GM18498 (cell line): ENCODE measurements around the gene ARHGEF6.
A peak's percentile ranks its signal among the peaks of the same experiment; 100 is the strongest.
"Not testable (repeated sequence)": the region's sequence is repeated elsewhere in the genome, so short reads cannot be mapped to it uniquely, and the experiment has no call there.

Source experiments
- ATAC-seq: cut with Tn5 transposase; IDR thresholded peaks from one replicate; pipeline ENCODE4 v1.9.1; 2021; ENCODE audit warnings: mild to moderate bottlenecking, moderate library complexity; ENCODE audit not compliant: unreplicated experiment

Gene ARHGEF6

DNA sequence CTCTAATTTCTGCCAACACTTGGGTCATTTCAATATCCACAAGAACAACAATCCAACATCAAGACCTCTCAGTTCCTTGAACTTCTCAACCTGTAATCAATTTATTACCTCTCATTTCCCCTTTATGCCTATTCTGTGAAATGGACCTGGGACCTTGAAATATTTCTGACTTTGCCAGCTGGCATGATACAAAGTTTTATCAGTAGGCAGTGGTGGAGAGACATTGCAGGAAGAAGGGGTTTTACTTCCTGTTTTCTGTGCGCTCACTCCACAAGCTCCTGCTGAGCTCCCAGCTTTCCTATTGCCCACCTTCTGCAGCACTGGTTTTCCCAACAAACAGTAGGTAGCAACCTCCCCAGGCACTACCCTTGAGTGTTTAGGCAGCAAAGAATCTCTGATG is 3.5 kb upstream of the ARHGEF6 start:
- ATAC-seq = no peak

DNA sequence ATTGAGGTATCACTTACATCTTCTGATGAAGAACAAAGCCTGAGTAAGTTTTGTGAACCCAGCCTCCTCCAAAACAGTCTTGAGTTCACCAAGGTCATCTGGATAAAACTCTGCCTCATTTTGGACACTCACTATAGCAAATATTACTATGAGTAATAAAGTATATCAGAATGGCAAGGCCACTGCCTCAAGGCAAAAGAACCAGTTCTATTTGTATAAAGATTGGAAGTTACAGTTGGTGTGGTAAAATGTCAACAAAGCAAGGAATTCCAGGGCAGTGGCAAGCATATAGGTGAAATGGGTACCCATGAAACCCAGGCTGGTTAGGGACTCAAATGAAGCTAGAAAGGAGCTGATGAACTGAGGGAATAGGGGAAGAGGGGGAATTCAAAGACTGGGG is 2.4 kb upstream of the ARHGEF6 start:
- ATAC-seq = no peak

DNA sequence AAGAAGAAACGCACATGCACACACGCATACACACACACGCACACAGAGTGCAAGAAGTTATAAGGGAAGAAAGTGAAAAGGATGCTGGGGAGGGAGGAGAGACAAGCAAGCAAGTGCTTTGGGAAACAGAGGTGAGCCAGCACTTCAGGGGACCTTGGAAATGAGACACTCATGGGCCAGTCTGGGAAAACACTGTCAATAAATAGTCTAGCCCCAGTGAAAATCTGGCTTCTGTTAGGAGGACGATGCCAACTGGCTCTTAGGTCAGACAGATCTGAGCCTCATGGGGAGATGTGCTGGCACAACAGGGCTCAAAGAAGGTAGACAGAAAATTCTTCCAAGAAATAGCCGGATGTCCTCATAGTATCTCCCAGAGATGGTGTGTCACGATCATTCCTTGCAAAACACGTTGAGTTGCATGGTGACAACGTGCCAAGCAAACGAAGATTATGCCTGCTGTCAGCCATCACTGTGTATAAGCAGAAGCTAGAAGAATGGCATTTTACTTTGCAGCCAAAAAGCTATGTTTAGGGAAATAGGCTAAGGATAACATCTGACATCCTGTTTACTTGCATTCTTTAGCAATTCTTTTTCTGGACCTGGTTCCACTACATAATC is 557 bp upstream of the ARHGEF6 start:
- ATAC-seq = no peak

DNA sequence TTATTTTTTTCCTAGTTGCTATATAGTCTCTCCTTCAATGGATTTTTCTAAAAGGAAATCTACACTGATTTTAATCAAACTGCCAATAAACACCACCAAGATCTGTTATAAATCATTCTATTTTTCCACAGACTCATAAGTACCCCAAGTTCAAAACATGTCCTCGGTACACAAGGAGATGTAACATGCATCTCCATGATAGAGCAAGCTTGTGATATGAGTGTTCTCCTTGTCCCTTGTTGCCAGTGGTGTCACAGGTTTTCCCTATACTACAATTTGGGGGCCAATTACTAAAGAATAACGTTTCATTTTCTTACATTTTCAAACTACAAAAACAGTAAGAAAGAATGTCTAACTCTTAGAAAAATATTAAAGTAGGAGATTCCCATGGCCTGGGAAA is 491 bp downstream of the ARHGEF6 start:
- no peak for ATAC-seq

DNA sequence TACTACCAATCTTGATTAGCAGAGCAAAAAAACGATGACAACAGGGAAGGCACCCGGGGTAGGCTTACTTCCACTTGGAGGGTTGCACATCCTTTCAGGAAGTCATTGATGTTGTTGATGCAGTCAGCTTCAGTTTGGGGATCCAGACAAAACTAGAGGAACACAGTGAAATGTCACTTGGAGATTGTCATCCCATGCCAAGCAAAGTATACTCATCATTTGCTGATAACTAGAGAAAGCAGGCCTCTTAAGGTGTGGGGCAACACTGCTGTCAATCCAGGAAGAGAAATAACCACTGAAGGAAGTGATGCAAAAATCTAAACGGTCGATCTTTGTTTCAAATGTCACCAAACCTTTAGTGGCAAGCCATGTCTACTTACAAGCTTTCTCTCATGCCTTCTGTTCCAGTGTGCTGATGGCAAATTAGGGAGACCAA is 1.4 kb downstream of the ARHGEF6 start:
- no peak for ATAC-seq

DNA sequence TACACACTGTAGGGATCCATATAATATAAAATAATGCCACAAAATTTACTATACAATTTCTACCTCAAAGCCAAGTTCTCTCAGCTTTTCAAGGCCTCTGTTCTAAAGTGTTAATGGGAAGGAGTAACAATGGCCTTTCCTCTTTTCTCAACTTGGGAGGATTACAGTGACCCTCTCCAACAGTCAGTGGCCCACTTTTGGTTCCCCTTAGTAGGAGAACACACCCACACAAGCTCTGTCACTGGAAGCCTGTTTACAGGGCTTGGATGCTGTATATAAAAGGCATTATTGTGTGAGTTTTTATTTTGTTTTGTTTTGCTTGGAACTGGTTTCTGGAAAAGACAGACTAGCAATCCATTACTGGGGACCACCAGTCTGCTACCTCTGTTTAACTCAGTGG is 1.8 kb downstream of the ARHGEF6 start:
- ATAC-seq = no peak

DNA sequence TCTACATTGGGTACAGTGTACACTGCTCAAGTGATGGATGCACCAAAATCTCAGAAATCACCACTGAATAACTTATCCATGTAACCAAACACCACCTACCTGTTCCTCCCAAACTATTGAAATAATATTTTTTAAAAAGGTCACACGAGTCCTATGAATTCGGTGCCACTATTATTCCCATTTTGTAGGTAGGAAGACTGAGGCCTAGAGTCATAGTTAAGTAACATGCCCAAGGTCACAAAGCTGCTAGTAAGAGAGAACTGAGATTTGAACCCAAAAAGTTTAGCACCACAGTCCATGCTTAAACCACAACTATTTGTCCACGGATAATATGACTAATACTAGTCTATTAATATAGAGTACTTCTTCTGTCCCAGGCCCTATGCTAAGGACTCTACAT is 2.7 kb downstream of the ARHGEF6 start:
- ATAC-seq = no peak

DNA sequence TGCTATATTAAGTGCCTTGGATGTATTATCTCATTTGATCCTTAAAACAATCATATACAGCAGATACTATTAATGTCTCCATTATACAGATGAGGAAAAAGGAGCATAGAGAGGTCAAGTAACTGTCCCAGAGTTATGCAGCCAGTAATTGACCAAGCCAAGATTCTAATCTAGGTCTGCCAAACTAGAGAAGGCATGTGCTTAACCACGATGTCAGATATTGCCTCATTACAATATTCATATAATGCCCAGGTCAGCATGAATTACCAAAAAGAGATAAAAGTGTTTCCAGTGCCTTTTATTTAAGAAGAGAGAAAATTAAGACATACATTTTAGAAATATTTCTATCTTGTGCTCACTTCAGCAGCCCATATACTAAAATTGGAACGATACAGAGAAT is 7.1 kb downstream of the ARHGEF6 start:
- no peak for ATAC-seq

DNA sequence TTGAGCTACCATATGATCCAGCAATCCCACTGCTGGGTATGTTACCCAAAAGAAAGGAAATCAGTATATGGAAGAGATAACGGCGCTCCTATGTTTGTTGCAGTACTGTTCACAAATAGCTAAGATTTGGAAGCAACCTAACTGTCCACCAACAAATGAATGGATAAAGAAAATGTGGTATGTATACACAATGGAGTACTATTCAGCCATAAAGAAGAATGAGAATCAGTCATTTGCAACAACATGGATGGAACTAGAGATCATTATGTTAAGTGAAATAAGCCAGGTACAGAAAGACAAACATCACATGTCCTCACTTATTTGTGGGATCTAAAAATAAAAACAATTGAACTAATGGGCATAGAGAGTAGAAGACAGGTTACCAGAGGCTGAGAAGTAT is 8.9 kb downstream of the ARHGEF6 start:
- not testable (repeated sequence) for ATAC-seq

DNA sequence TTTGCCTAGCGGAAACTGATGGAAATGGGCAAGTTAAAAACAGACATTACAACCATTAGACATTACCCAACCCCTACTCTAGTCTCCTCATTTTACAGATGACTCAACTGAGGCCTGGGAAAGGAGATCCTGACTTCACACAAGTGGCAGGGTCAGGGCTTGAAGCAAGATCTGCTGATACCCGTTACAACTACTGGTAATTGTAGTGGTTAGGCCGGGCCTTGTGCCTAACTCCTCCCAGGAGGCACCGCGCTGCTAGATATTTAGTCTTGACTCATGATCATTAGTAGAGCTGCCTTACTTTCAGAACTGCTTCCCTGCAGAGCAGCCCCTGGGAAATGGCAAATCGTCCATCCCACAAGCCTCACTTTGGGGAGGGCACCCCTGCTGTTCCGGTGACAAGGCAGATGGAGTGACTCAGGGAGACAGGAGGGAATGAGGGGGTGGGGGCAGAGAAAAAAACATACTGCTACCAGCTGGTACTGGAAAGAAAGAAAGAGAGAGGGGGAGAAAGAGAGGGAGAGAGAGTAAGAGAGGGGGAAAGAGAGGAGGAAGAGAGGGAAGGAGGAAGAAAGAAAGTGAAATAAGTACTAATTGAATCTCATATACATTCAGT is 12.2 kb downstream of the ARHGEF6 start:
- ATAC-seq = no peak

DNA sequence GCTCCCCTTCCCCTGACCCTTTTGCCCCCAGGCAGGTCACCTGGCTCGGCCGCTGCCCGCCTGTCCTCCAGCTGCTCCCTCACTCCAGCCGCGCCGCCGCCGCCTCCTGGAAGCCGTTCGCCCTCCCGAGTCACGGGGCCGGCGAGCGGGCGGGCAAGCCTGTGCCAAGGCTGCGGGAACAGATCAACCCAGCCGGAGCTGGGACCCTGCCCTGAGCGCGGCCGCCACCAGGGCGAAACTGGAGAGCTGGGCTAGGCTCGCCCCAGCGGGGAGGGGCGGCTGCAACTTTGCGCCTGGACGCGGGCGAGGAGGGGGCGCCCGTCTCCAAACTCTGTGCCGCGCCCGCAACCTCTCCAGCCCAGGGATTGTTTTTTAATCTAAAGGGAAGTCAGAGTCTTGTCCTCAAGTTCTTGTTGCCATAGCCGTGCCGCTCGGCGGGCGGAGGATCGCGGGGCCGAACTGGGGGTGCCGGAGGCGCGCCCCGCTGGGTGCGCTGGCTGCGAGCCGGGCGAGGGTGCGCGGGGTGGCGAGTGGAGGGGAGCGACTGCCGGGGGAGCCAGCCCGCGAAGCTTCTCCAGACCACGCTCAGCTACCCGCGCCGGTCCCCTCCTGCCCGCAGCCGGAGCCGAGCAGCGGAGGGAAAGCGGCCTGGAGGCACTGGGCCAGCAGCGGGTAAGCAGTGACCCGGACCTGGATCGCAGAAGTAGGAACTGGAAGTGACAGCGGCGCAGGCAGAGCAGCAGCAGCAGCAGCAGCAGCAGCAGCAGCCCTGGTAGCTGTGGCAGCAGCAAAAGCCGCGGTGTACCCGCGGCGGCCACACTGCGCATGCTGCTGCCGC is 13.4 kb downstream of the ARHGEF6 start:
- peak; percentile 83 for ATAC-seq

DNA sequence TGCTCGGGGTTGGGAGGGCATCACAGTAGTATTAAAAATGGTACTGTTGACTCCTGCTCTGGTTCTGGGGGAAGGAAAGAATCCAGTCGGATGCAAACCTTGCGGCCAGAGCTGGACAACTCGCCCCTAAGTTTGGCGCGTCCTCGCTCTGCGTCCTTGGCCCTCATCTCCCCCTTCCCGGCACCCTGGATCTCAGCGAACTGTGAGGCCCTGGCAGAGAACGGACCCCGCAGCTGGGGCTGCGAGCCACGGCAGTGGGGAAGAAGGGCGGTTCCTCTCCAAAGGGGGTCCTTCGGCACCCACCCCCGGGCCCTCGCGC is 14.0 kb downstream of the ARHGEF6 start:
- ATAC-seq = no peak

DNA sequence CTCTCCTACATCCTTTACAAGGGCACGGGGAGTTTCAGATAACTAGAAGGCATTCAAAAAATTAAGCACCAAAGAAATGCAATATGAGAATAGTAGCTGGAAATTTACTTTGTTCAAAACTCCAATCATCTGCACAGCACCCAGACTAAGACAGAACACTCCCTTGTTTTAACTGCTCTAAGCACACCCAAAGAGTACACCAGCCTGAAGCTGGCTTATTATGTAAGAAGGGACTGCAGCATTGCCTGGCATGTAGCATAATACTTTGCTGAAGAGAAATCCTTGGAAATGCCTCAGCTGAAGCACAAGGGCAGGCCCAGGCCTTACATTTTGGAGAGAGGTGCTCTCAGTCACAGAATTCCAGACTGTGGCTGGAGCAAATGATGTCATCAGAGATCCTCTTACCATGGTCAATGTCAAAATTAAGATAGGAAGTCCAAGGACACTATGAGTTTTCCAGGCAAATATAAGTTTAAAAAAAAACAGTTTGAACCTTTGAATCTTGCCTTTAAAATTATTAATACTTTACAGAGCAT is 14.8 kb downstream of the ARHGEF6 start:
- no peak for ATAC-seq

DNA sequence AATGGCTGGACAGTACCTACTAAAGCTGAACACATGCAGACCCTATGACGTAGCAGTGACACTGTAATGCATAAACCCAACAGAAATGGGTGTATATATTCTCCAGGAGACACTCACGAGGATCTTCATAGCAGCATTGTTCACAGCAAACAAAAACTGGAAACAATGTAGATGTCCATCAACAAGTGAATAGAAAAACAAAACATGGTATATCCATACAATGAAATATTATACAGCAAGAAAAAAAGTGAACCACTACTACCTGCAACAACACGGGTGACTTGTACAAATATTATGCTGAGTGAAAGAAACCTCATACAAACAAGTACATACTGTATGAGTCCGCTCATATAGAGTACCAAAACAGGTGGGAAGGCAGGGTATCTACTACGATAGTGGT is 16.5 kb downstream of the ARHGEF6 start:
- ATAC-seq = no peak

DNA sequence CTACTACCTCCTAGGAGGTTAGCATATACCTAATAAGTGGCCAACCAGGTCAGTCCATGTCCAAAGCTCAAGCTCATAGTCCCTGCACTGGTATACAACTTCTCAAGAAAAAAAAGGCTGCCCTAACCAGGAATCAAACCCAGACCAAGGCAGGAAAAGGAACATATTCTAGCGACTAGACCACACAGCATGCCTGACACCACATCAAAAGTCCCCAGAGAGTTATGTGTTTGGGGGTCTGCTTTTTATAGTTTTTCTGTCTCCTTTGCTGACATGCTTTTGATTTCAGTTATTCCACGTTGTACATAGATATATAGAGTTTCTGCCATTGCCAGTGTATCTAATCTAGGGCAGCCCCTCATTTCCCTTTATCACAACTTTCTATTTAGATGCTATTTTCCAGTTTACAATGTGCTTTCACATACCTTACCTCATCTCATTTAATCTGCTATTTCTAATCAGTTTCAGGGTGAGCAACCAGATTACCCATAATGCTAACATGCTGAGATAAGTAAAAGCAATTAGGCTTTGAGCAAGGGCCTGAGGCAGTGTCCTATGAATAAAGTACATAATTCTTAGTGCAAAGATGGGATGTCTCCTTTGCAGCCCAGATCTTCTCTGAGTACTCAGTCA is 17.8 kb downstream of the ARHGEF6 start:
- no peak for ATAC-seq

DNA sequence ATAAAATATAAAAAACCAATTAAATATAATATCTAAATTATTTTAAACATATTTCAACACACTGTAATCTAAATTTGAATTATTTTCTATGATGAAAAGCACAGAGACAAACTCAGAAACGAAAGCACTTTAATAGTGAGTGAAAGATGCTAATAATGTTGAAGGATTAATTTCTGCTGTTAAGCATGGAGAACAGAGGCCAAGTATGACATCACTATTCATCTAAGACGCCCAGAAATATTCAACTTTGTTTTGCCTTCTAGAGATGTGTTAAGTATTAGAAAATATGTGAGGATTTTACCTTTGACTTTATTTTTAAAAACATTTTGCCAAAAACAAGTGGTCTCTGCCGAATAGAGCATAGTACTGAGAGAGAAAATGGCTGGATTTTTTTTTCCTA is 19.3 kb downstream of the ARHGEF6 start:
- ATAC-seq = no peak

DNA sequence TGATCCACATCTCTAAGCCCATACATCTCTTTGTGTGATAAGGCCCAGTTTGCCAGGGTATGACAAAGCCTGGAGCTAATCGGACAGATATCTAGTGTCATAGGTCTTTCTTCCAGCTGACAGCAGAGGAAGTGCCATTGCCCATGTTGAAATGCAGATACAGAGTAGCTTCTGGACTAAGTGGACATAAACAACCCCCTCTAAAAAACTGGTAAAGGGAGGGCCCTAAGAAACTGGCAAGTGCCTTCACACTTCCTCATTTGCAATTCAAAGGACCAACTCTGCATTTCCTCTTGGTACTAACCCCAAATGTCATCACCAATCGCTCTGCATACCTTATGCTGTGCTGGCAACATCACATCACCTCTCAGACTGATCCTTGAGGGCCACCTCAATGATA is 20.8 kb downstream of the ARHGEF6 start:
- ATAC-seq = peak; percentile 91

DNA sequence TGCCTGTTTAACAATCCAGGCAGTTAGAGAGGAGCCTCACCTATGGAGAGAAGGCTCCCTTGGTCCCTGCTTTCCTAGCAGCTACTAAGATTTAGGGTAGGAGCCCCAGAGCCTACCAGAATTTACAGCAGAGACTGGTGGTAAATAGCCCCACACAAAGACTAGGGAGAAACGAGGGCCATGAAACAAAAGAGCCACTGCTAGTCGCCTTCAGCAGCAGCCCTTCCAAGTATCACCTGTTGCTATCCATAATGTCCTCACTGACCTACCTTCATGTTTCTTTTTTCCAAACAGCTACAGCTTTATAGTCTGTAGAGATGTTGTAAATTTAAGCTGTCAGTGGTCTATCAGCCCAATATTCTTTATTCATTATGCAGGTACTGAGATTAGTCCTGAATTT is 25.3 kb downstream of the ARHGEF6 start:
- ATAC-seq = no peak

DNA sequence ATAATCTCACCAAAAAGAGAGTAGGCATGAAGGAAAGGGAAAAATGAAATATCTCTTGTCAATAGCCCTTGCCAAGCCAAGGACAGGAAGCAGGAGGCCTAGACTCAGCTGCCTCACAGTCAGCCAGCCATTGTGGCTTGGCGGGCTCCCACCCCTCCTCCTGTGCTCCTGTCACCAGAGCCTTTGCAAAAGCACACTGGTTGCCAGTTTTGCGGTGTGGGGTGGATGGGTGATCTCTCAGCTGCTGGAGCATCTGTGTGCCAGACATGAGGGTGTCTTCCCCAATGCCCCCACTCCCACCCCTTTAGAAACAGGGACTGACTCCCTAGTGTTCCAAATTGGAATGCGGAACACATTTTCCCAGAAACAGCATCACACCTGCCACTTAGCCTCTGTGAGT is 26.1 kb downstream of the ARHGEF6 start:
- no peak for ATAC-seq

DNA sequence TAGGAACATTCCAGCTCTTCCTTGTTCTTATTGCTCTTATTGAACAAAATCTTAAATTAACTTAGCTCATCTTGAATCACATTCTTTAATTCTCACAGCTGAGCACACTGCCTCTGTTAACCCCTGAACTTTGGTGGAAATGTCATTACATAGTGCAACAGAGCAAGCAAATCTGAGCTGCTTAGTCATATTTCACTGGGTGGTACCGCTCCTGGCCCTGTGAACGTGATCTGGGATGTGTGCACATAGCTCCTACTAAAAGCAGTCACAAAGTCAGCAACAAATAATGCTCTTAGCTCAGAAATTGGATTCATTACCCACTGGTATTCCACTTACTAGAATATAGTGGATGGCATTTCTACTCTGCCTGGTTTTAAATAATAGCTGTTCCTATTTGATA is 27.9 kb downstream of the ARHGEF6 start:
- no peak for ATAC-seq

DNA sequence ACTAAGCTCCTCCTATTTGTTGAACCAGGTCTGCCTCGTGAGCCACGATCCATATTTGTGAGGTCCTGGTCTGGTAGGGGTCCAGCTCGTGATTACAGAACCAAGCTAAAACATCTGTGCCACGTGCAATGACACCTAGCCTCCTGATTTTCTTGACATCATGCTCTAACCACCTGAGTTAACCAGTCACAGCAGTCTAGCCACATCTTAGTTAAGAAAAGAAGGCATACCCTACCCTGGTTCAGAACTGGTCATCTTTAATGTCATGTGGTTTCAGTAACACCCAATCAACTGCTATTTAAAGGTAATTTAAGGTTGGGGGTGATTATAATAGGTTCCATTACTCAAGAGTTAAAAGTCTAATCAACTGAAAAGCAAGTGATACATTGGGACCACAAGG is 28.4 kb downstream of the ARHGEF6 start:
- no peak for ATAC-seq

DNA sequence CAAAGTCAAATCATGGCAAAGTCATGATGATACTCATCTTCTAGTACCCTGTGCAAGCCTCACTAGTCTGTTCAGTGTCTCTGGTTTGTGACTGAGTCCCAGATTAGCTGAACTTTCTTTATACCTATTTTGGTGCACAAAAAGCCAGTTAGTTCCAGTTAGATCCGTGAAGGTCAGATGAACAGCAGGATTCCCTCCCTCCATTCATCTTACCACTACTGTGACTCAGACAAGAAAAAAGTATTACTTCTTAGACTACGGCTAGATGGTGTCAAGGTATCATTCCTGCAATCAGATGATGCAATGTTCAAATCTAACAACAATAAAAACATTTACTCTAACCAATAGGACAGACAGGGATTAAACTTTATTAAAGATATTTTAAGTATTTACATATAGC is 30.4 kb downstream of the ARHGEF6 start:
- ATAC-seq = no peak
